Measurements from ENCODE around the gene TNXB. TPM values are rescaled to one million over a fixed set of nuclear protein-coding genes. Genes with fewer than 3 reads are reported as not detected.

The TNXB gene
- total RNA-seq, 1 experiment from 2014 or later = 11.5 TPM

DNA sequence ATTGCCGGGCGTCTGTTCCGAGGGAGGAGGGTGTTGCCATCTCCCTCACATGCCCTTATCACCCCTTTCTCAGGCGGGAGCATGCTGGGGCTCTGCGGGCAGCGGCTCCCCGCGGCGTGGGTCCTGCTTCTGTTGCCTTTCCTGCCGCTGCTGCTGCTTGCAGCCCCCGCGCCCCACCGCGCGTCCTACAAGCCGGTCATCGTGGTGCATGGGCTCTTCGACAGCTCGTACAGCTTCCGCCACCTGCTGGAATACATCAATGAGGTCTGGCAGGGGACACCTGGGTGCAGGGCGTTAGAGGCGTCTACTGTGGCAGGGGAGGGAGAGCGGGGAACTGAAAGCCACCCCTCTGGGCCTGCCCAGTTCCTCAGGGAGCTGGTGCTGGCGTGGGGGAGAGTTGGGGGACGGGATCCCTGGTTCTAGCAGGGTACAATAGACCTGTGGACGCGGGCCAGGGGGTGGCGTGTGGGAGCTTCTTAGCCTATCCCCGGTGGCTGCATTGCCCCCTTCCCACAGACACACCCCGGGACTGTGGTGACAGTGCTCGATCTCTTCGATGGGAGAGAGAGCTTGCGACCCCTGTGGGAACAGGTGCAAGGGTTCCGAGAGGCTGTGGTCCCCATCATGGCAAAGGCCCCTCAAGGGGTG is 45.5 kb upstream of the TNXB start:
- H3K27ac ChIP-seq (ENCODE audit: low read depth, low read length, poor library complexity, severe bottlenecking) = peak overlapping the region; percentile 90
- DNase-seq (ENCODE audit: low spot score) = peak; percentile 60

DNA sequence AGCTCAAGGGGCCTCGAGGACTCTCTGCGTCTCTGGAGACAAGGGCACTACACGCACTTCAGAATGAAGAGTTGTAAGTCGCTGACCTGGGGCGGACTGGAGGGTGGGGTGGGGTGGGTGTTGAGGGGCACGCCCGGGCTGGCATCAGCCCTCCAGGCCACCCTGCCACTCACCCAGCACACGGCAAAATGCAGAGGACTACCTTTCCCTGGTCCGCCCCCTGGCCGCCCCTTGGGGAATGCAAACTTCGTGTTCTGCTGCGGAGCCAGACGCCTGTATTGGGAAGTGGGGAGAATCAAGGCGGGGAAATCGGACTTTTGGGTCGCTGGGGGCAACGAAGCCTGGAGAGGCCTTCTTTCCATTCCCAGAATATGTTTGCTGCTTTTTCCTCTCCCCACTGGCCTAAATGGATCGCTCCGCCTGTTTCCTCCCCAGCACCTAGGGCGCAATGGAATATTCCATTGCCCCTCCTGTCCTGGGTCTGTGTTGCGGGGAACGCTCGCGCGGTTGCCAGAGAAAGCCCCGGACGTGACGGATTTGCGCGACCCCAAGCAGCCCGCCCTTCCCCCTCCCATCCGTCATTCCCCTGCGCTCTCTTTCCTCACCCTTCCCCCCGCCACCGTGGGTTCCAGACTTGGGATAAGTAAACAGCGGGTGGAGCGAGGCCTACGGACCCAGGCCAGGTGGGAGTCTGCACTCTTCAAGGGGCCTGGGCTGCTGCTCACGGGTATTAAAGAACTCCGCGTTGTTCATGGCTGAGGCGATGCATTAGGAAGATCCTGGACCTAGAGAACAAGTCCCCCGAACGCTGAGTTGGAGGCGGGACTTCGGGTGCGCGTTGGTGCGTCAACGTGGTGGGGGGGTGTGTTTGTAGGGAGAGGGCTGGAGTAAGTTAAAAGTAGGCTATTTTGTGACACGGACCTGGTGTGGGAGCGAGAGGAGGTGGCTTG is 44.7 kb upstream of the TNXB start, which contains the start of gene PPT2:
TSS of gene PPT2 (plus strand) at position 578 of the 950 bp plus-strand sequence. CDS start 454 bp downstream, outside the sequence.
- CTCF ChIA-PET = no interaction called here
- no peaks in the 10 kb centered on the region for H3K9me3 ChIP-seq (ENCODE audit: low read depth, low read length, poor library complexity, severe bottlenecking)
- BruUV-seq (replicated peaks) = no TSS peak
- peak within 1 kb of the TSS; percentile 90 for H3K27ac ChIP-seq (ENCODE audit: low read depth, low read length, poor library complexity, severe bottlenecking)
- no peak for TF ChIP-seq EZH2 (IDR thresholded peaks at IDR 0.05; ENCODE audit: borderline replicate concordance, low read depth, low read length, poor library complexity, severe bottlenecking)
- TF ChIP-seq, protein P1, sequence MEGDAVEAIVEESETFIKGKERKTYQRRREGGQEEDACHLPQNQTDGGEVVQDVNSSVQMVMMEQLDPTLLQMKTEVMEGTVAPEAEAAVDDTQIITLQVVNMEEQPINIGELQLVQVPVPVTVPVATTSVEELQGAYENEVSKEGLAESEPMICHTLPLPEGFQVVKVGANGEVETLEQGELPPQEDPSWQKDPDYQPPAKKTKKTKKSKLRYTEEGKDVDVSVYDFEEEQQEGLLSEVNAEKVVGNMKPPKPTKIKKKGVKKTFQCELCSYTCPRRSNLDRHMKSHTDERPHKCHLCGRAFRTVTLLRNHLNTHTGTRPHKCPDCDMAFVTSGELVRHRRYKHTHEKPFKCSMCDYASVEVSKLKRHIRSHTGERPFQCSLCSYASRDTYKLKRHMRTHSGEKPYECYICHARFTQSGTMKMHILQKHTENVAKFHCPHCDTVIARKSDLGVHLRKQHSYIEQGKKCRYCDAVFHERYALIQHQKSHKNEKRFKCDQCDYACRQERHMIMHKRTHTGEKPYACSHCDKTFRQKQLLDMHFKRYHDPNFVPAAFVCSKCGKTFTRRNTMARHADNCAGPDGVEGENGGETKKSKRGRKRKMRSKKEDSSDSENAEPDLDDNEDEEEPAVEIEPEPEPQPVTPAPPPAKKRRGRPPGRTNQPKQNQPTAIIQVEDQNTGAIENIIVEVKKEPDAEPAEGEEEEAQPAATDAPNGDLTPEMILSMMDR (conservative IDR thresholded peaks at IDR 0.05; ENCODE audit: low read depth, low read length) = peak; percentile 25; the same call in 1 of the 2 replicates
- peak within 1 kb of the TSS; percentile 75 for H3K4me3 ChIP-seq (ENCODE audit: low read depth, low read length, poor library complexity, severe bottlenecking)
- H3K27me3 ChIP-seq (replicated peaks; ENCODE audit: insufficient read depth, low read depth, low read length, poor library complexity) = no peaks in the 10 kb centered on the region
- H3K4me1 ChIP-seq (ENCODE audit: insufficient read depth, low read length, poor library complexity, severe bottlenecking) = peaks cover 24% of the 10 kb centered on the region
- peaks cover 29% of the 10 kb centered on the region for H3K36me3 ChIP-seq (ENCODE audit: insufficient read depth, low read length, poor library complexity, severe bottlenecking)
- intact Hi-C loops (cut with micrococcal nuclease; ENCODE audit: unreplicated experiment) = no loop called here
- POLR2A ChIA-PET (ENCODE audit: low non-redundant PET) = no interaction called here
- peak; percentile 97 for DNase-seq (ENCODE audit: low spot score)

More for the DNA sequence above, 45.5 kb upstream of the TNXB start:
- no peaks in the 10 kb centered on the region for H3K27me3 ChIP-seq (replicated peaks; ENCODE audit: insufficient read depth, low read depth, low read length, poor library complexity)
- TF ChIP-seq, protein P1 (conservative IDR thresholded peaks at IDR 0.05; ENCODE audit: low read depth, low read length) = peak; percentile 55
- TF ChIP-seq EZH2 (IDR thresholded peaks at IDR 0.05; ENCODE audit: borderline replicate concordance, low read depth, low read length, poor library complexity, severe bottlenecking) = no peak
- POLR2A ChIA-PET (ENCODE audit: low non-redundant PET) = no interaction called here
- H3K4me3 ChIP-seq (ENCODE audit: low read depth, low read length, poor library complexity, severe bottlenecking) = peak overlapping the region; percentile 75
- intact Hi-C loops (cut with micrococcal nuclease; ENCODE audit: unreplicated experiment) = no loop called here
- H3K36me3 ChIP-seq (ENCODE audit: insufficient read depth, low read length, poor library complexity, severe bottlenecking) = peaks cover 29% of the 10 kb centered on the region
- CTCF ChIA-PET = no interaction called here
- H3K9me3 ChIP-seq (ENCODE audit: low read depth, low read length, poor library complexity, severe bottlenecking) = no peaks in the 10 kb centered on the region
- peaks cover 24% of the 10 kb centered on the region for H3K4me1 ChIP-seq (ENCODE audit: insufficient read depth, low read length, poor library complexity, severe bottlenecking)
- BruUV-seq (replicated peaks) = TSS peak; percentile 55

DNA sequence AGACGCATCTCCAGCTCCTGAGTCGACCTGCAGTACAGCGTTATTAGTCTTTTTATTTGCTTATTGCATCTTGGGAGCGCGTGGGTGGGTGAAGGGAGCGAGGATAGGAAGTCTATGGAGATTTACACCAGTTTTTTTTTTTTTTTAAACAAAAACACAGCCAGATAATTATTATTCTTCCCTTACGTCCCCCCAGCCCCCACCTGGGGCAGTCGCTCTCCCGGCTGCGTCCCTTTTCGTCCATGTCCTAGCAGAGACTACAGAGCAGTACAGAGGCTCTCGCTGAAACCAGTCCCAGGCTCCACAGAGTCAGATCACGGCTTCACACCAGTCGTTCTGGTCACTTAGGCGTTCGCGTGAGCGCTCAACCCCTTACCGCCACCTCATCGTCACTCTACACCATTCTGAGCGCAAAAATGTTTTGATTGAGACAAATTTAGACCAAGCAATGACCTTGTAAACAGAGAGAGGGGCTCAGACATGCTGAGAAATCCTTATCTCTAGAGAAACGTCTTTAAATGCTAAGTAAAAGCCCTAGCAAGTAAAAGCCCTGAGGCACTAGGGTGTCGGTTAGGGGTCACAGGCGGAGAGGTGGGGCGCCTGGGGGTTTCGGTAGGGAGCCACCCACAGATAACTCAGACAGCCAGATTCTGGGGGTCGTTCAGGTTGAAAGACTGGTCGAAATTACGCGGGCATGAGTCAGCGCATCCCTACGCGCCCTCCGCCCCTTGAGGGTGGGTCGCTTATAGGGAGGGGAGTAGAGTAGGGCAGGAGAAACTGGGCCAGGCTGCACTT is 43.8 kb upstream of the TNXB start:
- TF ChIP-seq, protein P1 (conservative IDR thresholded peaks at IDR 0.05; ENCODE audit: low read depth, low read length) = no peak
- no peak for TF ChIP-seq EZH2 (IDR thresholded peaks at IDR 0.05; ENCODE audit: borderline replicate concordance, low read depth, low read length, poor library complexity, severe bottlenecking)
- DNase-seq (ENCODE audit: low spot score) = no peak
- ChIA-PET POLR2A (ENCODE audit: low non-redundant PET) (no interaction called here), CTCF (no interaction called here)
- BruUV-seq (replicated peaks) = TSS peak; percentile 56
- intact Hi-C loops (cut with micrococcal nuclease; ENCODE audit: unreplicated experiment) = no loop called here
- Histone ChIP-seq H3K9me3 (ENCODE audit: low read depth, low read length, poor library complexity, severe bottlenecking) (no peaks in the 10 kb centered on the region), H3K27ac (ENCODE audit: low read depth, low read length, poor library complexity, severe bottlenecking) (peak overlapping the region; percentile 90), H3K27me3 (replicated peaks; ENCODE audit: insufficient read depth, low read depth, low read length, poor library complexity) (no peaks in the 10 kb centered on the region), H3K36me3 (ENCODE audit: insufficient read depth, low read length, poor library complexity, severe bottlenecking) (peaks cover 22% of the 10 kb centered on the region), H3K4me1 (ENCODE audit: insufficient read depth, low read length, poor library complexity, severe bottlenecking) (peaks cover 24% of the 10 kb centered on the region), H3K4me3 (ENCODE audit: low read depth, low read length, poor library complexity, severe bottlenecking) (peak overlapping the region; percentile 75)
